CD4-positive, alpha-beta T cell (primary cell): ENCODE data around the gene GMPPA. TPM values are rescaled to one million over a fixed set of nuclear protein-coding genes. Genes with fewer than 3 reads are reported as not detected.

ENCODE experiments used
- ATAC-seq: fragments of 200-7000 bp; cut with Tn5 transposase; one replicate; pipeline ENCODE4 v1.10.0; 2022; ENCODE audit warnings: mild to moderate bottlenecking; ENCODE audit not compliant: poor library complexity
- CTCF ChIA-PET: fragments of 350-600 bp; sonication (Branson Sonifier 250); formaldehyde crosslinking; loops from one replicate; lab custom pipeline; 2021; ENCODE audit warnings: antibody characterized with exemption, inconsistent platforms; lab: Charles Lee
- POLR2A ChIA-PET: fragments of 350-600 bp; sonication (Branson Sonifier 250); formaldehyde crosslinking; loops from one replicate; lab custom pipeline; 2021; ENCODE audit warnings: antibody characterized with exemption, inconsistent platforms; lab: Charles Lee
- DNase-seq, 14 experiments: peaks; one replicate each; pipeline ENCODE4 v3.0.0-alpha.2; 2013 to 2020; ENCODE audit warnings: mixed read lengths in 2 of 14
- H3K27ac ChIP-seq, 2 donors: one replicate each; pipeline versions ENCODE4 v1.5.1 to v1.7.0; 2013; ENCODE audit warnings: low read length in 2 of 2, low read depth in 1 of 2, mild to moderate bottlenecking in 1 of 2
- H3K27me3 ChIP-seq, 2 experiments: 1 replicate in 1 of 2; 2 replicates in 1 of 2; pipeline versions ENCODE4 v1.6.1 to v1.7.0; 2013; ENCODE audit warnings: low read length in 2 of 2, control low read depth in 1 of 2, mild to moderate bottlenecking in 1 of 2, moderate library complexity in 1 of 2; ENCODE audit not compliant: insufficient read depth in 2 of 2, control insufficient read depth in 1 of 2
- H3K36me3 ChIP-seq: one replicate; pipeline ENCODE4 v1.6.1; 2013; ENCODE audit warnings: low read length, control low read depth; ENCODE audit not compliant: insufficient read depth
- H3K4me1 ChIP-seq: one replicate; pipeline ENCODE4 v1.6.1; 2013; ENCODE audit warnings: low read length, control low read depth; ENCODE audit not compliant: insufficient read depth
- H3K4me3 ChIP-seq: one replicate; pipeline ENCODE4 v1.5.1; 2013; ENCODE audit warnings: mild to moderate bottlenecking, low read length, moderate library complexity
- H3K9me3 ChIP-seq, 2 experiments: 1 replicate in 1 of 2; 2 replicates in 1 of 2; pipeline versions ENCODE4 v1.6.1 to v1.7.0; 2013; ENCODE audit warnings: low read length in 2 of 2, mild to moderate bottlenecking in 2 of 2, control low read depth in 1 of 2, moderate library complexity in 1 of 2; ENCODE audit not compliant: control insufficient read depth in 1 of 2, insufficient read depth in 1 of 2
- H3K27ac Mint-ChIP-seq: one replicate; pipeline ENCODE4 v1.8.0; 2020; ENCODE audit warnings: mixed read lengths
- H3K27me3 Mint-ChIP-seq: one replicate; pipeline ENCODE4 v1.8.0; 2021; ENCODE audit warnings: mixed read lengths
- H3K36me3 Mint-ChIP-seq: one replicate; pipeline ENCODE4 v1.8.0; 2021; ENCODE audit warnings: low read depth, mixed read lengths
- H3K4me1 Mint-ChIP-seq: one replicate; pipeline ENCODE4 v1.8.0; 2021; ENCODE audit warnings: low read depth, mixed read lengths
- H3K4me3 Mint-ChIP-seq: one replicate; pipeline ENCODE4 v1.8.0; 2020; ENCODE audit warnings: mild to moderate bottlenecking, mixed read lengths
- H3K9me3 Mint-ChIP-seq: one replicate; pipeline ENCODE4 v1.8.0; 2020; ENCODE audit warnings: mixed read lengths
- intact Hi-C, 2 experiments: fragments of 100-400 bp; cut with DNase I in 1 of 2; cut with micrococcal nuclease in 1 of 2; formaldehyde crosslinking; loops; one replicate each; pipeline versions ENCODE4 v1.15.1 to v1.9.0; 2023 to 2025; cut with DNase I, micrococcal nuclease
- total RNA-seq, 174 experiments: library from RNA in 2 of 174; stranded (reverse) in 2 of 174; gene quantifications; one replicate each; pipeline ENCODE4 v1.2.3 and lab custom pipeline; 2021 to 2026
- TF ChIP-seq, protein P1 (sequence below): fragments of 200-600 bp; IDR thresholded peaks from one replicate; pipeline ENCODE4 v1.8.0; 2022; ENCODE audit warnings: antibody characterized with exemption, mild to moderate bottlenecking

GMPPA gene
- total RNA-seq, 2 experiments from 2014 or later, result 13.3 to 14.4 TPM

DNA sequence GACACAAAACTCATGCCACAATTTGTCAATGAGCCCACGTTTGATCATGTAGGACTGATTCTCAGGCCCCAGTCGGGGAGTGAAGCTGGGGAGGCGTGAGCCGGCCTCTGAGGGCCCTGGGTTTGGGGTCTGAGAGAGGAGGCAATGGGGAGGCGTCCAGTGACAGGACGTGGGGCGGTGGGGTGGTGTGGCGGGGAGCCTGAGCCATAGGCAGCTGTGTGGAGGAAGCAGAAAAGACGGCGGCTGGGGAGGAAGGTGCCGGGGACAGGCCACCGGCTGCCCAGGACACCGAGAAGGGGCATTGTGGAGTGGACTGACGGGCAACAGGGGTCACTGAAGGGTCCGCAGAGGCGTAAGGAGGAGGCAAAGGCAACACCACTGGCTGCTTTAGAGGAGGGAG lies 37.7 kb downstream of the GMPPA start:
- no peak overlapping the region for H3K27ac Mint-ChIP-seq
- ATAC-seq, result no peak
- peaks cover 22% of the 10 kb centered on the region for H3K27me3 Mint-ChIP-seq
- CTCF ChIA-PET, result no interaction called here
- Histone ChIP-seq H3K27me3 (peaks cover 0 to 4% of the 10 kb centered on the region in 2 experiments), H3K27ac (no peak overlapping the region), H3K36me3 (no peaks in the 10 kb centered on the region), H3K4me1 (peaks cover 5% of the 10 kb centered on the region), H3K9me3 (peaks cover 0 to 3% of the 10 kb centered on the region in 2 experiments), H3K4me3 (no peak overlapping the region)
- POLR2A ChIA-PET, result no interaction called here
- TF ChIP-seq, protein P1, sequence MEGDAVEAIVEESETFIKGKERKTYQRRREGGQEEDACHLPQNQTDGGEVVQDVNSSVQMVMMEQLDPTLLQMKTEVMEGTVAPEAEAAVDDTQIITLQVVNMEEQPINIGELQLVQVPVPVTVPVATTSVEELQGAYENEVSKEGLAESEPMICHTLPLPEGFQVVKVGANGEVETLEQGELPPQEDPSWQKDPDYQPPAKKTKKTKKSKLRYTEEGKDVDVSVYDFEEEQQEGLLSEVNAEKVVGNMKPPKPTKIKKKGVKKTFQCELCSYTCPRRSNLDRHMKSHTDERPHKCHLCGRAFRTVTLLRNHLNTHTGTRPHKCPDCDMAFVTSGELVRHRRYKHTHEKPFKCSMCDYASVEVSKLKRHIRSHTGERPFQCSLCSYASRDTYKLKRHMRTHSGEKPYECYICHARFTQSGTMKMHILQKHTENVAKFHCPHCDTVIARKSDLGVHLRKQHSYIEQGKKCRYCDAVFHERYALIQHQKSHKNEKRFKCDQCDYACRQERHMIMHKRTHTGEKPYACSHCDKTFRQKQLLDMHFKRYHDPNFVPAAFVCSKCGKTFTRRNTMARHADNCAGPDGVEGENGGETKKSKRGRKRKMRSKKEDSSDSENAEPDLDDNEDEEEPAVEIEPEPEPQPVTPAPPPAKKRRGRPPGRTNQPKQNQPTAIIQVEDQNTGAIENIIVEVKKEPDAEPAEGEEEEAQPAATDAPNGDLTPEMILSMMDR, result no peak
- no peaks in the 10 kb centered on the region for H3K9me3 Mint-ChIP-seq
- H3K36me3 Mint-ChIP-seq, result peaks cover 6% of the 10 kb centered on the region
- intact Hi-C loops, result no loop called here
- no peak for DNase-seq
- no peaks in the 10 kb centered on the region for H3K4me1 Mint-ChIP-seq
- H3K4me3 Mint-ChIP-seq, result no peak overlapping the region

- CTCF ChIA-PET, result no interaction called here
- no peaks in the 10 kb centered on the region for H3K9me3 Mint-ChIP-seq
- DNase-seq (no peak), ATAC-seq (no peak)
- peaks cover 0 to 4% of the 10 kb centered on the region in 2 experiments for H3K27me3 ChIP-seq
- TF ChIP-seq, protein P1, result no peak
- peaks cover 0 to 3% of the 10 kb centered on the region in 2 experiments for H3K9me3 ChIP-seq
- H3K36me3 ChIP-seq, result no peaks in the 10 kb centered on the region
- peaks cover 10% of the 10 kb centered on the region for H3K4me1 ChIP-seq
- H3K4me3 ChIP-seq, result no peak overlapping the region
- no peak overlapping the region for H3K27ac Mint-ChIP-seq
- no peak overlapping the region for H3K4me3 Mint-ChIP-seq
- POLR2A ChIA-PET, result no interaction called here
- intact Hi-C loops, result no loop called here
- no peak overlapping the region for H3K27ac ChIP-seq
- peaks cover 6% of the 10 kb centered on the region for H3K36me3 Mint-ChIP-seq
- peaks cover 3% of the 10 kb centered on the region for H3K4me1 Mint-ChIP-seq
- peaks cover 18% of the 10 kb centered on the region for H3K27me3 Mint-ChIP-seq
Observed at GRCh38 chr2:219536967-219537366, 38.3 kb downstream of the GMPPA start.

DNA sequence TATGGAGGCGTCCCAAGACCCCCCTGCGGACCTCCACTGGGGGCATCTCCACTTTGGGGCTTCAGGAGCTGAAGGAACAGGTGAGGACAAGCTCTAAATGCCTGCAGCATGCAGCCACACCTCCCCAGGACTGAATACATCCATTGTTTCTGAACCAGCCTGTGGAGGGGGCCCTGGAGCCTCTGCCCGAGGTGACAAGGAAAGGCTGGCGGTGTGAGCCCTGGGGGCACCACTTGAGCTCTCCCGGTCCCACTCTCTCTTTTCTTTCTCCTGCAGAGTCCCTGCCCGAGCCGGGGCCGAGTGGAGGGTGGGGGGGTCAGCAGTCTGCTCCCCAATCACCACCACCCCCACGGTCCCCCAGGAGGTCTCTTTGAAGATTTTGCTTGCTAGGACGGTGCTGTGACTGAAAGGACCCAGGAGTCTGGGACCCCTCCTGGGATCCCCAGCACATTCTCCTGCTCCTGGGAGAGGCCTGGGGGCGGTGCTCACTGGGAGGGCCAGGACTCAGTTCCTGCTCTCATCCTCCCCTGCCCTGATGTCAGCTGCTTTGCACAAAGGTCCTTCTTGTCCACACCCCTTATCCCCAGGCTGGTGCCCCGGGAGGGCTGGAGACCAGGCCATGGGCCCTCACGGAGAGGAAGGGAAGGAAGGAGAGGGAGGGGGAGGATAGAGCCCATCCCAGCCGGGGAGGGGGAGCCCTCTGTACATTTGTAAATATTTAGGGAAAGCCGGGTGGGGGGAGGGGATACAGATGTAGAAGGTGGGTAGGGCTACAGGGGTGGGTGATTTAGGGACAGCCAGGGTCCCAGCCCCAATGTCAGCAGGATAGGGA lies 39.2 kb downstream of the GMPPA start:
- TF ChIP-seq, protein P1, result no peak
- no peak overlapping the region for H3K27ac Mint-ChIP-seq
- Histone ChIP-seq H3K27ac (no peak overlapping the region), H3K4me1 (peaks cover 20% of the 10 kb centered on the region), H3K27me3 (peaks cover 0 to 2% of the 10 kb centered on the region in 2 experiments), H3K36me3 (no peaks in the 10 kb centered on the region), H3K4me3 (no peak overlapping the region), H3K9me3 (no peaks in the 10 kb centered on the region)
- CTCF ChIA-PET, result no interaction called here
- peaks cover 12% of the 10 kb centered on the region for H3K4me1 Mint-ChIP-seq
- H3K4me3 Mint-ChIP-seq, result no peak overlapping the region
- H3K36me3 Mint-ChIP-seq, result peaks cover 6% of the 10 kb centered on the region
- intact Hi-C loops, result no loop called here
- no peak for ATAC-seq
- peaks cover 14% of the 10 kb centered on the region for H3K27me3 Mint-ChIP-seq
- peak in 1 of 14 experiments; percentile 5 for DNase-seq
- H3K9me3 Mint-ChIP-seq, result no peaks in the 10 kb centered on the region
- POLR2A ChIA-PET, result no interaction called here
